Activated naive CD4-positive, alpha-beta T cell treated with anti-CD3 and anti-CD28 coated beads, Interleukin-2, amount 50 U/mL, for 16 hours (primary cell): ENCODE measurements around the gene ARIH2.
A peak's percentile ranks its signal among the peaks of the same experiment; 100 is the strongest.
"Not testable (repeated sequence)": the region's sequence is repeated elsewhere in the genome, so short reads cannot be mapped to it uniquely, and the experiment has no call there.

Source experiments
- DNase-seq: peaks from one replicate; pipeline ENCODE4 v3.0.0-alpha.2; 2020

Gene ARIH2

DNA sequence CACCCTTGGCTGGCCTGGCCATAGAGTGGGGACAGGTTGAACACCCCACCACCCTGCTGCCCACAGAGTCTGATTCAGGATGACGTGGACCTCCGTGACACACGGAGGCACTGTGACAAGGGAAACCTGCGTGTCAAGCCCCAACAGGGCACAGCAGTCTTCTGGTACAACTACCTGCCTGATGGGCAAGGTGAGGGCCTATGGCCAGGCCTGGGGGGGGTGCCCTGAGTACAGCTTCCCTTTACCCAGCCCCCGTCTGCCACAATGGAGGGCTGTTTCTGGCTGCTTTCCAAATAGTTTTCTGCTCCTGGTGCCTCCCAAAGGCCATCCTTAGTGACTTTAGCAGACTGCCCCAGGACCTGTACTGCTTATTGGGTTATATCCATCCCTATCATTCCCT lies 87.4 kb downstream of the ARIH2 start:
- no peak for DNase-seq

DNA sequence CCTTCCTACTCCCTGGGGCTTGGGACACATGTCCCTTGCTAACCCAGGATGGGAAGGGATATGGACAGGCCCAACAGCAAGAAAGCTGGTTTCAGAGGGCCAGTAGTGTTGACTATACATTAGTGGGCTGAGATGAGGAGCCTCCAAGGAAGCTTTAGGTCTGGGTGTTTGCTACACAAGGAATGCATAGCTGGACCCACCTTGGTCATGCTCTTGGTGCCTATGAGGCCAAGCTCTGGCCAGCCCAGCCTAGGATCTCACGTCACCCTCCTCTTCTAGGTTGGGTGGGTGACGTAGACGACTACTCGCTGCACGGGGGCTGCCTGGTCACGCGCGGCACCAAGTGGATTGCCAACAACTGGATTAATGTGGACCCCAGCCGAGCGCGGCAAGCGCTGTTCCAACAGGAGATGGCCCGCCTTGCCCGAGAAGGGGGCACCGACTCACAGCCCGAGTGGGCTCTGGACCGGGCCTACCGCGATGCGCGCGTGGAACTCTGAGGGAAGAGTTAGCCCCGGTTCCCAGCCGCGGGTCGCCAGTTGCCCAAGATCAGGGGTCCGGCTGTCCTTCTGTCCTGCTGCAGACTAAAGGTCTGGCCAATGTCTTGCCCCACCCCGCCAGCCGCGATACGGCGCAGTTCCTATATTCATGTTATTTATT lies 87.9 kb downstream of the ARIH2 start:
- no peak for DNase-seq

DNA sequence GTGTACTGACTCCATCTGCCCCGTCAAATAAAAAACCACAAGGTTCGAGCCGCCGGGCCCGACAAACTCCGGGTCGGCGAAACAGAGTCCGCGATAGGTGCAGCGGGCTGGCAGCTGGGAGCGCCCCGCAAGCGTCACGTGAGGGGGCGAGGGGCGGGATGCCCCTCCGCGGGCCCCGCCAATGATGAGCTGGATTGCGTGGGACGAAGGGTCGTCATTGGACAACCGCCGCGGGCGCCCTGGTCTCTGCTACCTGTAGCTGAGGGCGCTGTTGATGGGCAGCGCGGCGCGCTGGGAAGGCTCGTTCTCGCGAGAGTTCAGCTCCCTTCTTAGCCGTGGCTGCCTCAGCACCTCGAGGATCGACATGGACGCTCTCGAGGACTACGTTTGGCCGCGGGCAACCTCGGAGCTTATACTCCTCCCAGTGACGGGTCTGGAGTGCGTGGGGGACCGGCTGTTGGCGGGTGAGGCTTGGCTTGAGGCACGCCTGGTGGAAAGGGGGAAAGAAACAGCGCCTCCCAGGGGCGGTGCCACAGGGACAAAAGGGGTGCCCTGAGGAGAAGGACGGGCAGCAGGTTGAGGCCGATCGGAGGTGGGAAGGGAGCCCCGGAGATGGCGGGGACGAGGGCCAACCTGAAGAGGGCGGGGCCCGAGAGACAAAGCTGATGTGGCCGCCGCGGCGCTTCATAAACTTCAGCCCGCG lies 88.6 kb downstream of the ARIH2 start, which contains the start of gene WDR6:
TSS of gene WDR6 (plus strand) at position 324 of the 703 bp plus-strand sequence. CDS start at position 365, 41 bp downstream.
- peak; percentile 98 for DNase-seq

GRCh38 chr3:49007771-49008528 lies 89.3 kb downstream of the ARIH2 start:
- DNase-seq: peak; percentile 84

- DNase-seq: not testable (repeated sequence)
These were observed 90.0 kb downstream of the ARIH2 start for GRCh38 chr3:49008627-49009026.

DNA sequence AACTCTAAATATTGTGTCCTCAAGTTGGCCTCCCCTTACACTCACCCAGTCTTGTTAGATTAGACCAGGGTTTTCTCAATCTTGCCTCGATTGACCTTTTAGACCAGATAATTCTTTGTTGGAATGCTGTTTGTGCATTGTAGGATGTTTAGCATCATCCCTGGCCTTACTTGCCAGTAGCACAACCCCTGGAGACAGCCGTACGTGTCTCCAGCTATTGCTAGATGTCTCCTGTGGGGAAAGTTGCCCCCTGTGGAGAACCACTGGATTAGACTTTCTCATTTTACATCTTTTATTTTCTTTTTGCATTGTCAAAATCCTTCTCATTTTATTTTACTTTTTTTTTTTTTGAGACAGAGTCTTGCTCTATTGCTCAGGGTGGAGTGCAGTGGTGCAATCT lies 90.8 kb downstream of the ARIH2 start:
- DNase-seq: no peak

- peak; percentile 8 for DNase-seq
These were observed 93.9 kb downstream of the ARIH2 start for GRCh38 chr3:49012441-49013017.

DNA sequence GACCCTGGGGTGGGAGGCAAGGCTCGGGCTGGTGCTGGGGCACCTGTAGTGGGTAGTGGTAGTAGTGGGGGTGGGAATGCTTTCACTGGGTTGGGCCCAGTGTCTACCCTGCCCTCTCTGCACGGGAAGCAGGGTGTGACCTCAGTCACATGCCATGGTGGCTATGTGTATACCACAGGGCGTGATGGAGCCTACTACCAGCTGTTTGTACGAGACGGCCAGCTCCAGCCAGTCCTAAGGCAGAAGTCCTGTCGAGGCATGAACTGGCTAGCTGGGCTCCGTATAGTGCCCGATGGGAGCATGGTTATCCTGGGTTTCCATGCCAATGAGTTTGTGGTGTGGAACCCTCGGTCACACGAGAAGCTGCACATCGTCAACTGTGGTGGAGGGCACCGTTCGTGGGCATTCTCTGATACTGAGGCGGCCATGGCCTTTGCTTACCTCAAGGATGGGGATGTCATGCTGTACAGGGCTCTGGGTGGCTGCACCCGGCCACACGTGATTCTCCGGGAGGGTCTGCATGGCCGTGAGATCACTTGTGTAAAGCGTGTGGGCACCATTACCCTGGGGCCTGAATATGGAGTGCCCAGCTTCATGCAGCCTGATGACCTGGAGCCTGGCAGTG lies 94.6 kb downstream of the ARIH2 start:
- no peak for DNase-seq

DNA sequence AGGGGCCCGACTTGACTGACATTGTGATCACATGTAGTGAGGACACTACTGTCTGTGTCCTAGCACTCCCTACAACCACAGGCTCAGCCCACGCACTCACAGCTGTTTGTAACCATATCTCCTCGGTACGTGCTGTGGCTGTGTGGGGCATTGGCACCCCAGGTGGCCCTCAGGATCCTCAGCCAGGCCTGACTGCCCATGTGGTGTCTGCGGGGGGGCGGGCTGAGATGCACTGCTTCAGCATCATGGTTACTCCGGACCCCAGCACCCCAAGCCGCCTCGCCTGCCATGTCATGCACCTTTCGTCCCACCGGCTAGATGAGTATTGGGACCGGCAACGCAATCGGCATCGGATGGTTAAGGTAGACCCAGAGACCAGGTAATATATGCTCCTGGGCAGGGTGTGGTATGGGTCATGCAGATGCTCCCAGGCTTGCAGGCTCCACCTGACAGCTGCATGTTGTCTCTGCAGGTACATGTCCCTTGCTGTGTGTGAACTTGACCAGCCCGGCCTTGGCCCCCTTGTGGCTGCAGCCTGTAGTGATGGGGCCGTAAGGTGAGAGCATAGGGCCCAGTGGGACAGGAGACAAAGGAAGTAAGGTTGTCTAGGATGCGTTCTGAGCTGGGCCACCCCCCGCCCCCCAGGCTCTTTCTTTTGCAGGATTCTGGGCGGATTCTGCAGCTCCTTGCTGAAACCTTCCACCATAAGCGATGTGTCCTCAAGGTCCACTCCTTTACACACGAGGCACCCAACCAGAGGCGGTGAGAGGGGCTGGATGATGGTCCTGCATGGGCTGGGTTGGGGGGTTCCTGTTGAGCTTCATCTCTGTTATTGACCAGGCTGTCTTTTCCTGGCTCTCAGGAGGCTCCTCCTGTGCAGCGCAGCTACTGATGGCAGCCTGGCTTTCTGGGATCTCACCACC lies 95.4 kb downstream of the ARIH2 start:
- DNase-seq: peak; percentile 54

GRCh38 chr3:49015072-49015471 lies 96.4 kb downstream of the ARIH2 start:
- no peak for DNase-seq

GRCh38 chr3:49015765-49016164 lies 97.1 kb downstream of the ARIH2 start:
- DNase-seq: no peak

- no peak for DNase-seq
These were observed 98.0 kb downstream of the ARIH2 start for GRCh38 chr3:49016414-49017228.

DNA sequence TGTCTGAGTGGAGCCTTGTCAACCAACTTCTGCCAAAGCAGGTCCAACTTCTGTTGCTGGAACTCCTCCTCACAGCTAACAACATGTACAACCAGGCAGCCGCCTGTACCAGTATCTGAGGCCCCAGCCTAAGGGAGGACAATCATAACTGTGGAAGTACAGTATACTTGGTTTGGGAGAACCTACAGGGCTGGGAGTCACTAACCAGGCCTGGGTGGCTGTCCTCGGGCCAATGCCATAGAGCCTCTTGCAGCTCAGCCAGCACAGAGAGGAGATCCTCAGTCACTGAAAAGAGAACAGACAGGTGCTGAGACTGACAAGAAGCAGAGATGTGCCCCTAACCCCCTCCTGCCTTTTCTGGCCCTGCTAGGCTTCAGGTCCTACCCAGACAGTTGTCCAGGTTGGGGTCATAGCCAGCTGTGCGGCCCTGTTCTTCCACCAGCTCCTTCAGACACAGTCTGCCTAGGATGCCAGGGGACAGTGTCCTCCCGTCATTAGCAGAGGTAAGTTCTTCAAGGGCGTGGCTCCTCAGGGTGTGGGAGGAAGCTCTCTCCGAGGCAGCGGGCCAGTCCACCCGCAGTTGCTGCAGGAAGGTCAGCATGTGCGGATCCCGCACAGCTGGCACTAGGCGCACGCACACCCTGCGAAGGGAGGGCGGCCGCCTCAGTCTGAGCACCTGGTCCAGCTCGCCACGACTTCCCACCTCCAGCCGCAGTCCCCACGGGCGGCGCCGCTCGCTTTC lies 98.8 kb downstream of the ARIH2 start:
- DNase-seq: no peak

DNA sequence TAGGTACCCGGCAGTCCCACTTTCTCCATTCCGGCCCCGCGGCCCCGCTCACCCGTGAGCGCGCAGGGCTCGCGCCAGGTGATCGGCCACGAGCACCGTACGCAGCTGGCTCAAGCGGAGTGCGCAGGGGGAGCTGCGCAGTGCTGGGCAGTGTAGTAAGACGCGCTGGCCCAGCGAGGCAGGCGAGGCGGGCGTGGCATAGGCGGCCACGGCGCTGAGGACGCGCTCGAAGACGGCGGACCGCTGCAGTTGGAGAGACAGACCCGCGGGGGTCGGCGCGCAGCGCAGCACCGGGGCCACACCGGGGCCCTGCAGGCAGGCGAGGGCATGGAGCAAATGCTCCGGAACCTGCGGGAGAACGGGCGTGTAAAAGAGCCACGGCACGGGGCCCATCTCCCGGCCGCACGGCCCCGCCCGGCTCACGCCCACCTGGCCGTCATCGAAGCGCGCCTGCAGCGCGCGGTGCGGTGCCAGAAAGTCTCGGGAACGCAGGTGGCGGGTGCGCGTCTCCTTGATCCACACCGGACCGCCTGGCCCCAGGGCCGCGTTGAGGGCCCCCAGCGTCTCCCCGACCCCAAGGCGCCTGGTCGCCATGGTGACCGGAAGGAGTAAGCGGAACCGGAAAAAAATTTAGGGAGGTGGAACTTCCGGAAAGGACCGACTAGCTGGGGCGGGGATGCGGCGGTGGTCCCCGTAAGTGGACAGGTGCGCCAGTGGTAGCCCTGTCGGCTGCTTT lies 99.5 kb downstream of the ARIH2 start, which contains the start of gene DALRD3:
TSS of gene DALRD3 (minus strand) at position 610 of the 736 bp plus-strand sequence. CDS start at position 594, 16 bp downstream.
- peak; percentile 64 for DNase-seq

- DNase-seq: no peak
These were observed 100.0 kb downstream of the ARIH2 start for GRCh38 chr3:49018707-49019006.

DNA sequence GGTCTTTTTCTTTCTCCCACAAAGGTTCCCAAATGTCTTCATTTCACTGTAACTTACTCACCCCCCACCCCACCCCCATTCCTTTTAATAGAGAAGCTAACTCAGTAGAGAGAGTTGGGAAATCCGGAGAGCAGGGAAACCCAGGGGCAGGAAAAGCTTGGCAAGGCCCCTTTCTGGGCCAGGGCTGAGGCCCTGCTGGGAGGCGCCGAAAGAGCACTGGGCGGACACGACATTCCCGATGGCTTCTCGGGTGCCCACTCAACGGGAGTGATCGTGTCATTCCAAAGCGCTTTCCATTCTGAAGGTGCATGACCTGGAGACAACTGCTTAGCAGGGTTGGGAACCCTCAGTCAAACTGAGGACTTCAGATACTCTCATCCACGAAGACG lies 101.3 kb downstream of the ARIH2 start:
- DNase-seq: no peak

- DNase-seq: no peak
These were observed 101.9 kb downstream of the ARIH2 start for GRCh38 chr3:49020330-49021212.

DNA sequence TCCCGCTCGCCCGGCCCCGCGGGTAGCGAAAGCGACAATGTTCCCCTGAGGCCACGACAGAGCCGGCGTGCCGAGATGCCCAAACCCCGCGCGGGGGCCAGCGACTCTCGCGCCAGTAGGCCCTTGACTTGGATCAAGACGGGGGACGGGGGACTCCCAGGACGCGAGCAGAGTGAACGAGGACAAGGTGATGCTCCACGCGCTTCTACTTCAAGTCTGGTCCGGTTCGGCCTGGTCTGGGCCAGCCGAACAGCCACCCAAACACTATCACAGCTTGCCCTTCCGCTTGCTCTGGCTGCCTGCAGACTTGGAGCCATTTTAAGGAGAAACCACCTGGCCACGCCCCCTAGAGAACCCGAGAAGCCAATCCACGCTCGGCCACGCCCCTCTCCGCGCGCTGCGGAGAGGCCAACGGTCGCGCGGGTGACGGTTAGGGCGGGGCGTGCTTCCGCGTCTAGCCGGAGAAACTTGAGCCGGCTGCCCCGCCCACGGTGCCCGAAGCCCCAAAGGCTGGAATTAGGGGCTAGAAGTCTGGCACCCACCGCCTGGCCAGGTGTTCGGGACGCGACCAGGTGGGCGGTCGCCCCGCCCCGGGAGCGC lies 102.7 kb downstream of the ARIH2 start:
- peak; percentile 99 for DNase-seq
